ENCODE results near the gene OTOS. TPM values are rescaled to one million over a fixed set of nuclear protein-coding genes. Genes with fewer than 3 reads are reported as not detected.
A peak's percentile ranks its signal among the peaks of the same experiment; 100 is the strongest.

The OTOS gene
- total RNA-seq: not detected

GRCh38 chr2:240140511-240140910 is at the start of gene OTOS:
OTOS (minus strand) TSS chr2:240140658; CDS start chr2:240140326, 332 bp downstream.
- no peak for ATAC-seq

DNA sequence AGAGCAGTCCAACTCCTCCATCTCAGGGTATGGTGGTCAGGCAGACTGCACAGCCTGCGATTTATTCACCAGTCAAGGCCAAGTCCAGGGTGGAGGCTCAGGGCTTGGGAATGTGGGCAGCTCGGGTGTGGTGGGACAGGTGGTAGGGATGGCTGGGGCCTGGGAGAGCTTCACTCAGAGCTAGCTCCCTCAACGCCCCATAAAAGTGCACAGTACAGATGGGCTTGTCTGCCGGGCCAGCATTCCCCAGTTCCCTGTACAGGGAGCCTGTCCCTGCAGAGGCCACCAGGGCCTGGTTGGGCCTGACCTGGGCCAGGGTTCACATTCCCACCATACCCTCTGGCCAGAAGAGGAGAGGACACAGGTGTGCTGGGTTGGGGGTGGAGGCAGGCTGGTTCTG is 49.2 kb upstream of the OTOS start:
- ATAC-seq: peak; percentile 29

DNA sequence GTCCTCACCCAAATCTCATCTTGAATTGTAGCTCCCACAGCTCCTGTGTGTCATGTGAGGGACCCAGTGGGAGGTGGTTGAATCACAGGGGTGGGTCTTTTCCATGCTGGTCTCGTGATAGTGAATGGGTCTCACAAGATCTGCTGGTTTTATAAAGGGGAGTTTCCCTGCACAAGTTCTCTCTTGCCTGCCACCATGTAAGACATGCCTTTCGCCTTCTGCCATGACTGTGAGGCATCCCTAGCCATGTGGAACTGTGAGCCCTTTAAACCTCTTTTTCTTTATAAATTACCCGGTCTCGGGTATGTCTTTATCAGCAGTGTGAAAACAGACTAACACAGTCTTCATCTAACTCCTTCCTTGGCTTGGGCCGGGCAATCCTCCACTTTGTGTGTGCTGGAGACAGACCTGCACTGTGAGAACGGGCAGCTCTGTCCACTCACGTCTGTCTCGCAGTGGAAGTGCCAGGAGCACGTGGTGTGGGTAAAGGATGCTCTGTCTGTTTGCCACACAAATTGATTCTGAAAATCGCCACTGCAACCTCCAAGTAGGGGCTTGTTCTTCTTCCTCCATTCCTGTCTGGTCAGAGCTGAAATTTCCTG is 47.6 kb upstream of the OTOS start:
- no peak for ATAC-seq

DNA sequence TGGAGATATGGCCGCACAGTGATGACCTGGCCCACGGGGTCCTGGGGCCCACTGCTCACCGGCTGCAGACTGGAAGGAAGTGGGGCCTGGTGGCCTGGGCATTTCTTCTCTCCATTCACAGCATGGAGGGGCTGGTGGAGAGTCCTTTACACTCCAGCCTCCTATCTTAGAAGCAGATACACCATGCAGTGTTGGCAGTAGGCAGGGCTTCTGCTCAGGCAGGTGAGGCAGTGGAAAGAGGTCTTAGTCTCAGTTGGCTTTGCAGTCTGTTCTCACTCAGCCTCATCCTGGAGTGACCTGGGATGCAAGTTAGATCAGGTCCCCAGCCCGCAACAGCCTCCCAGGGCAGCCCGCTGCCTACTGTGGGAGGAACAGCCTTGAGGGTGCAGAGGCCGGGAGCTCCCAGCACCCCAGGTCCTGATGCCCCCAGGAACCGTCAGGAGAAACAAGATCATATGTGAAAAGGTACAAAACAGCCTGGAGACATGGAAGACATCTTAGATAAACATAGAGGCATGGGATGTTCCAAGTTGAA is 45.8 kb upstream of the OTOS start:
- no peak for ATAC-seq

DNA sequence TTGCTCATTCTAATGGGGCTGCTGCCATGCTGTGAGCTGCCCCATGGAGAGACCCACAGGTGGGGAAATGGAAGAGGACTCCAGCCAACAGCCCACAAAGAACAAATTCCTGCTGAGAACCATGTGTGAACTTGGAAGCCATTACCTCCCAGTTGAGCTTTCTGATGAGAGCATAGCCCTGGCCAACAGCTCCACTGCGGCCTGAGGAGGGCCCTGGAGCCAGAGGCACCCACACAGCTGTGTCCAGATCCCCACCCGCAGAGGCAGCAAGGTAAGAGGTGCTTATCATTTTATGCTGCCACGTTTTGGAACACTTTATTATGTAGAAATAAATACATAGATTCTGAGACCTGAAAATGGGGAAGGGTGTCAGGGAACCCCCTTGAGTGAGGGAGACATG is 44.2 kb upstream of the OTOS start:
- no peak for ATAC-seq

DNA sequence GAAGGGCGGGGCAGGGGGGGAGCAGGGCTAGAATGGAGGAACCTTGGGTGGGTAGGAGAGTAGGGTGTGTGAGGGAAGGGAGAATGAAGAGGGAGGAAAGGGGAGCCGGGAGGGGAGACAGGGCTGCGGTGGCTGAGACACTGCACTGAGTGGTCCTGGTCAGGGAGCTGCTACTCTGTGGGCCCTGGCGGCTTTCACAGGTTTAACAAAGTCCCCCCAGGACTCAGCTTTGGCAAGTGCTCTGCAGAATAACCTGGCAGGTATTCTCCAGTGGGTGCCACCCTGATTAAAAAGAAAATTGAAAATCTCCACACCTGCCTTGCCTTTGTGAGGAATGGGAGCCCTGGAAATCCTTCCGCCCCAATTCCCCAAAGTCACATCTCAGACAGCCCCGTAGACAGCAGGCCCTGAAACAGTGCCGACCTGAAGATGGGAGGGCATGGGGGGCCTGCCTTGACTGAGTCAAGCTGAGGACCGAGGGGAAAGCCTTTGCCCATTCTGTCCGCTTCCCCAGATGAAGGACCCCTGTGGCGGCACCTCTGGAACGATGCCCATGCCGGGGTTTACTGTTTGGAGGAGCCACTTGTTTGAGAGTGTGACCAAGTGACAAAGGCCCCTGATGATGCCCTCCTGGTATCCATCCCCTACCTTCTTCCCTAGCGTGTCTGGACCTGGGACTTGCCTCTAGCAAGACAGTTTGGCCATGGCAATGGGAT is 43.6 kb upstream of the OTOS start:
- ATAC-seq: no peak

- no peak for ATAC-seq
Observed at GRCh38 chr2:240183006-240183874, 42.8 kb upstream of the OTOS start.

GRCh38 chr2:240182476-240182875 is 42.0 kb upstream of the OTOS start:
- ATAC-seq: no peak

GRCh38 chr2:240182001-240182400 is 41.5 kb upstream of the OTOS start:
- no peak for ATAC-seq

GRCh38 chr2:240179941-240180666 is 39.6 kb upstream of the OTOS start:
- ATAC-seq: peak; percentile 41

DNA sequence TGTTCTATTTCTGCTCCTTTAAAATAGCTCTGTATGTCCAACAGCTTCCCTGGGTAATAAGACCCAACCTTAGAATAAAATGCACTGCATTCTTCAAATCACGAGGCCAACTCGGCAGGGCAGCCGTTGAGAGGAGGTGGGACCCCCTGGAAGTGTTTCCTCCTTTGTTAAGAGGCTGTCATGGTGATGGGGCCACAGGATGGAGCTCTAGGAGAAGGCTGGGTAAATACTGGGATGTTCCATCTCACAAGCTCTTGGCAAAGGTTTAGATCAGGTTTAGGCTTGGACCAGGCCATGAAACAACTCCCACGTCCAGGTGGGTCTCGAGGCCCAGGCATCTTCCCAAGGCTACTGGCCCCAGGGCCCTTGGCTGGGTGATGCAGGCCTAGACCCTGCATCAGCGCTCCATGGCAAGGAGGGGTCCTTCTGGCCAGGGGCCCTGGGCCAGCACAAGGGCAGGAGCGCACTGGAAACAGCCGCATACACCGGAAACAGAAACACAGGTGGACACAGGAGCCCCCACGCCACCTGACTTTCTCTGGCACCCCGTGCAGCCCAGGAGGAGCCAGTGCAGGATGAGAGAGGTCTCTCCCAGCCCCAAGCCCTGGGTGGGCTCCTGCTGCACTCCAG is 38.8 kb upstream of the OTOS start:
- ATAC-seq: no peak

- ATAC-seq: no peak
Observed at GRCh38 chr2:240178564-240178963, 38.1 kb upstream of the OTOS start.

DNA sequence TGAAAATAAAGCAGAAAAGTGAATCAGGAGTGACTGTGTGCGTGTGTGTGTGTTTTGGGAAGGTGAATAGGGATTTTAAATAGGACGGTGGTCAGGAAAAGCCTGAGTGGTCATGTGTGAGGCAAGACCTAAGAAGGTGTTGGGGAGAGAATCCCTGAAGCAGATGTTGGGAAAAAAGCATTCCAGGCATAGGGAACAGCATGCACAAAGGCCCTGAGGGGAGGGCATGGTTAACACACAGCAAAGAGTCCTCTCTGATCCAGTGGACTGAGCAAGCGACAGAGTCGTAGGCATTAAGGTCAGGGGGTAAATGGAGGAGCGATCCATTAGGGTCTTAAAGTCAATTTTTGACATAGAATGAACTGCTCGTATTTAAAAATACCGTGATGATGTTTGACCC is 34.0 kb upstream of the OTOS start:
- no peak for ATAC-seq

GRCh38 chr2:240172071-240172895 is 31.8 kb upstream of the OTOS start:
- no peak for ATAC-seq

DNA sequence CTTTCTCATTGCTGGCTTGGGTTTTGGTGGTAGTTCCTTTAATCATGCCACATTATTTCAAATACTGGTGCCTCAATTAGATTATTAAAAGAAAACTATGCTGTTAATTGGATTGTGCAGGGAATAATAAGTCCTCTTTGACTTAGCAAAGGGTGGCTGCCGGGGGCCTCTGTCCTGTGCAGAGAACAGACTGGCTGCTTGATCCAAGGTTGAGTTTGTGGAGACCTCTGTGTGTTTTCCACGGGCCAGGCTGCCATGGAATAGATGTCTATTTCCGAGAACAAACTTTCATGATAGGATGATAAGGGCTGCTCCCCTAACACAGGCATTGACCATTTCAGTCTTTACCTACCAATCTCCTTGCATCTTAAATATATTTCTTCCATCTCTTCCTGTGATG is 30.4 kb upstream of the OTOS start:
- ATAC-seq: no peak

- ATAC-seq: no peak
Observed at GRCh38 chr2:240170354-240170735, 29.9 kb upstream of the OTOS start.

GRCh38 chr2:240169486-240170353 is 29.3 kb upstream of the OTOS start:
- ATAC-seq: no peak

DNA sequence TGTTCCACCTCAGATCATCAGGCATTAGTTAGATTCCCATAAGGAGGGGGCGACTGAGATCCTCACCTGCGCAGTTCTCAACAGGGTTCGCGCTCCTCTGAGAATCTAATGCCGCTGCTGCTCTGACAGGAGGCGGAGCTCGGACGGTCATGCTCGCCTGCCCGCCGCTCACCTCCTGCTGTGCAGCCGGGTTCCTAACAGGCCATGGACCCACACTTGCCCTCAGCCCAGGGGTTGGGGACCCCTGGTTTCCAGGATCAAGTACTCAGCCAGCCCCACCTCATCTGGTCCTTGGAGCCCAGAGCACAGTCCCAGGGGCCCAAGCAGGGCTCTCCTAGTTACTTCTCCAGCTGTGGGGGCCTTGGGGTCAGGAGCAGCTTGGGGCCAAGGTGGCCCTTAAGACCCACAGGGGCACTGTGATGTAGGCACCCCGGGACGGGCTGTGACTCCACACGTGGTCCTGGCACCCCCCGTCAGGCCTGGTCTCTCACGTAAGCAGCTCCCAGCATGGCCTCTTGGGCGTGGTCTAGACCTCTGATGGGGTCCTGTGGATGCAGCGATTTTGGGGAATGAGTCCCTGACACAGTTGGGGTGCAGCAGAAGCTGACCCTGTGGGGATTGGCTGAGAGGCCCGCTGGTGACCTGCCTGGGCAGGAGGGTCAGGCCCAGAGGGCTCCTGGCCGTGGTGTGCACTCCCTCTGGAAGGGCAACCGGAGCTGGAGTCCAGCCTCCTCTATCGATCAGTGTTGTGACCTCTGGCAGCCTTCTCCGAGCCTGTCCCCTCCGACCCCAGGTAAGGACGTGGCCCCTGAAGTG is 28.3 kb upstream of the OTOS start:
- ATAC-seq: no peak

DNA sequence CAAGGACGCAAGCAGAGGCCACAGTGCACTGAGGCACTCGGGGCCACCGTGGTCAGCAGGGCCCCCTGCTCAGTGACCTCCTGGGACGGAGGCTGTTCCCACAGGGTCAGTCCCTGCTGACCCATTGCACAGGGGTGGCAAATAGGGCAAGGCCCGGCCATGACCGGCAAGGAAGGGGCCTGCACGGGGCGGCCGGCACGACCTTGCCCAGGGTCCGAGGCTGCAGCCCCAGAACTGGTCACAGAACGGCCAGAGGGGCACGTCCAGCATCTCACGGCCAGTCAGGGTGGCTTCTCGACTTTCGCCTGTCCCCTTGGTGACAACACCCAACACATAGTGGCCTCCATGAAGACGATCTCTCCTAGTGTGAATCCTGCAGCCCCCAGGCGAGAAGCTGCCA is 27.6 kb upstream of the OTOS start:
- ATAC-seq: no peak

- no peak for ATAC-seq
Observed at GRCh38 chr2:240167588-240167880, 27.1 kb upstream of the OTOS start.
